NB4 (cell line): ENCODE results near the gene MAPRE2.

Source experiments
- MYC ChIP-seq: IDR thresholded peaks from 2 replicates; pipeline ENCODE4 v1.6.1; 2011; ENCODE audit warnings: low read depth, low read length
- POLR2A ChIP-seq: IDR thresholded peaks from 2 replicates; pipeline ENCODE4 v1.6.1; 2011; ENCODE audit warnings: mild to moderate bottlenecking; ENCODE audit not compliant: insufficient read length; ENCODE audit errors: extremely low read depth
- TF ChIP-seq, protein P1 (sequence below): IDR thresholded peaks from 2 replicates; pipeline ENCODE4 v1.6.1; 2011; ENCODE audit warnings: low read depth, low read length
- TF ChIP-seq, protein P2 (sequence below): IDR thresholded peaks from one replicate; pipeline ENCODE4 v1.5.1; 2012; ENCODE audit warnings: low read depth, low read length

DNA sequence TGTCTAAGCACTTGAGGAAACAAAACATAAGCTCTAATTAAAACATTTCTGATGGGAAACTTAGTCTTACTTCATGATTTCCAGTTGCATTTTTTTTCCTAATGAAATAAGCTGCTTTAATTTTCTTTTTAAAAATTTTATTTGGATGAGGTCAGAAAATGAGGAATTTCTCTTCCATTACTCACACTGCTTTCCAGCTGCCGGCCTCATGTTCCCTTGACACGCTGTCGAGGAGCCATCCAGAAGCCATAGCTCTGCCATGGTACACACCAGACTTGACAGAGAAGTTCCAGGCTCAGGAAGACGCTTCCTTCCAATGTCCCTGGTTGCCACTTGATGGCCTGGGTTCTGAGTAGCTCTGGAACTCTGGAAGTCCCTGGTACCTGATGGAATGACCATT is 12.1 kb upstream of the MAPRE2 start:
- TF ChIP-seq, protein P1, sequence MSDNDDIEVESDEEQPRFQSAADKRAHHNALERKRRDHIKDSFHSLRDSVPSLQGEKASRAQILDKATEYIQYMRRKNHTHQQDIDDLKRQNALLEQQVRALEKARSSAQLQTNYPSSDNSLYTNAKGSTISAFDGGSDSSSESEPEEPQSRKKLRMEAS = no peak
- TF ChIP-seq, protein P2, sequence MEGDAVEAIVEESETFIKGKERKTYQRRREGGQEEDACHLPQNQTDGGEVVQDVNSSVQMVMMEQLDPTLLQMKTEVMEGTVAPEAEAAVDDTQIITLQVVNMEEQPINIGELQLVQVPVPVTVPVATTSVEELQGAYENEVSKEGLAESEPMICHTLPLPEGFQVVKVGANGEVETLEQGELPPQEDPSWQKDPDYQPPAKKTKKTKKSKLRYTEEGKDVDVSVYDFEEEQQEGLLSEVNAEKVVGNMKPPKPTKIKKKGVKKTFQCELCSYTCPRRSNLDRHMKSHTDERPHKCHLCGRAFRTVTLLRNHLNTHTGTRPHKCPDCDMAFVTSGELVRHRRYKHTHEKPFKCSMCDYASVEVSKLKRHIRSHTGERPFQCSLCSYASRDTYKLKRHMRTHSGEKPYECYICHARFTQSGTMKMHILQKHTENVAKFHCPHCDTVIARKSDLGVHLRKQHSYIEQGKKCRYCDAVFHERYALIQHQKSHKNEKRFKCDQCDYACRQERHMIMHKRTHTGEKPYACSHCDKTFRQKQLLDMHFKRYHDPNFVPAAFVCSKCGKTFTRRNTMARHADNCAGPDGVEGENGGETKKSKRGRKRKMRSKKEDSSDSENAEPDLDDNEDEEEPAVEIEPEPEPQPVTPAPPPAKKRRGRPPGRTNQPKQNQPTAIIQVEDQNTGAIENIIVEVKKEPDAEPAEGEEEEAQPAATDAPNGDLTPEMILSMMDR = no peak
- no peak for TF ChIP-seq POLR2A
- no peak for TF ChIP-seq MYC
